ENCODE results near the gene CTSD.

Gene CTSD

DNA sequence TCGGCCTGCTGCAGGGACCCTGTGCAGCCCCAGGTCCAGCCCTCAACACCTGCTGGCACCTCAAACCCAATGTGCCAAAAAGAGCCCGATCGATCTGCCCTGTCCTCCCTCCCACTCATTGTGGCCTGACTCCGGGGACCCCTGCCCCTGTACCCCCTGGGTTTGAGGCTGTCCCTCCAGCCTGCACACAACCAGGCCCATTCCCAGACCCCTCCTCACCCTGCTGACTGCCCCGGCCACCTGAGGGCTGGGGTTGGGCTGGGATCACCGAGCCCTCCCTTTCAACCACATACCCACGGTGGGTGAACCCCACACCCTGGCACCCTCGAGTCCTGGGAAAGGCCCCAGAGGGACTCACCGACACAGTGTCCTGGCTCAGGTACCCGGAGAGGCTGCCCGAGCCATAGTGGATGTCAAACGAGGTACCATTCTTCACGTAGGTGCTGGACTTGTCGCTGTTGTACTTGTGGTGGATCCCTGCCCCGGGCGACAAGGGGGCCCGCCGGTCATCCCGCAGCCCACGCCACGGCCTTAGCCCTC is 5.0 kb downstream of the CTSD start:
- Histone ChIP-seq H3K79me1 (ENCODE audit: low read length) (peaks cover 6% of the 10 kb centered on the region), H3K36me3 (ENCODE audit: control insufficient read depth in 1 of 2, insufficient read depth in 2 of 2, low read length in 2 of 2) (peaks cover 49 to 64% of the 10 kb centered on the region in 2 experiments), H3K9ac (ENCODE audit: low read length) (no peak overlapping the region), H3K27me3 (ENCODE audit: insufficient read depth, low read length) (no peaks in the 10 kb centered on the region), H2AFZ (ENCODE audit: insufficient read depth, low read length, poor library complexity) (no peak overlapping the region), H3K27ac (ENCODE audit: low read depth, low read length) (no peak overlapping the region), H3K9me3 (ENCODE audit: insufficient read depth, low read depth, low read length) (peaks cover 2% of the 10 kb centered on the region), H3K4ac (ENCODE audit: low read depth, low read length) (no peak overlapping the region), H3K4me3 (ENCODE audit: low read depth, low read length) (no peak overlapping the region), H2BK5ac (ENCODE audit: low read depth, low read length, poor library complexity) (no peak overlapping the region), H3K18ac (ENCODE audit: low read length) (no peak overlapping the region), H4K12ac (ENCODE audit: low read depth, low read length) (no peak overlapping the region), H4K91ac (ENCODE audit: low read depth, low read length) (no peak overlapping the region), H2AK5ac (ENCODE audit: low read length) (no peak overlapping the region), H2BK12ac (ENCODE audit: low read length) (no peak overlapping the region), H3K23ac (ENCODE audit: low read length) (no peak overlapping the region), H3K4me1 (ENCODE audit: control insufficient read depth in 1 of 2, insufficient read depth in 2 of 2, low read length in 2 of 2) (peaks cover 18 to 20% of the 10 kb centered on the region in 2 experiments), H4K8ac (ENCODE audit: low read depth, low read length) (no peak overlapping the region), H3K4me2 (ENCODE audit: low read length) (no peak overlapping the region), H2BK120ac (ENCODE audit: insufficient read depth, low read length, poor library complexity) (no peak overlapping the region), H3K79me2 (ENCODE audit: control insufficient read depth, insufficient read depth, low read length, poor library complexity) (peaks cover 4% of the 10 kb centered on the region), H3K14ac (ENCODE audit: low read length) (no peak overlapping the region)
- no CpG with 5 or more reads among the region's 21 CpGs for WGBS (ENCODE audit: extremely low coverage, insufficient coverage, insufficient read length)
- DNase-seq = no peak

DNA sequence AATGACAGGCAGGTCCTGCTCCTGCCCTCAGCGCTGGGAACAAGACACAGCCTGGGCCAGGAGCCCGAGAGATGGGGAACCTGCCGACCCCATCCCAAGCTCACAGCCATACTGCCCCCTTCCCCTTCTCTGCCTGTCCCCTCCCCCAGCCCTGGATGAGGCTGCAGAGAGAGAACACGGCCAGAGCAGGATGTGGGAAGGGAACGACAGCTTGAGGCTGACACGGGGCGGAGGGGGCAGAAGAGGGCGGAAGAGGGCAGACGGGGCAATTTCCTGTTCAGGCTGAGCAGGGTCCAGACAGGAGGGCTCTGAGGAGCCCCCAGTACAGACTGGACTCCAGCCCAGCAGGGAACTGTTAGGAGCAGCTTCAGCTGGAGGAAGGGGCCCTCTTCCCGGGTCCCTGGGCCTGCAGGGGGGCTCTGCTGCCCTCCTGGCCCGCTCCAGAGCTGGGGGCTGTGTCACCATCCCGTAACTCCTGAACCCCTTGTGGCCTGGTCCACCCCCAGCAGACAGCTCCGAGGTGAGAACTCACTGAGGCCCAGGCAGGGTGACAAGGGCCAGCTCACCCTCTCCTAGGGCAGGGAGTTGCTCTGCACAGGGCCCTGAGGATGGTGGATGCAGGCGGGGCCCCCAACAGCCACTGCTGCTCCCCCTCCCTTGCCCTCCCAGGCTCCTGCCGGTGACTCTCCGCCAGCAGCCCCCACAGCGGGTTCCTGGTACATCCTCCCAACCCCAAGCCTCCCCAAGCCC is 5.7 kb downstream of the CTSD start:
- Histone ChIP-seq H3K18ac (ENCODE audit: low read length) (no peak overlapping the region), H4K12ac (ENCODE audit: low read depth, low read length) (no peak overlapping the region), H3K9ac (ENCODE audit: low read length) (no peak overlapping the region), H3K27ac (ENCODE audit: low read depth, low read length) (no peak overlapping the region), H3K14ac (ENCODE audit: low read length) (no peak overlapping the region), H3K4ac (ENCODE audit: low read depth, low read length) (no peak overlapping the region), H2BK12ac (ENCODE audit: low read length) (no peak overlapping the region), H4K8ac (ENCODE audit: low read depth, low read length) (no peak overlapping the region), H3K36me3 (ENCODE audit: control insufficient read depth in 1 of 2, insufficient read depth in 2 of 2, low read length in 2 of 2) (peaks cover 55 to 70% of the 10 kb centered on the region in 2 experiments), H3K79me2 (ENCODE audit: control insufficient read depth, insufficient read depth, low read length, poor library complexity) (no peaks in the 10 kb centered on the region), H3K4me2 (ENCODE audit: low read length) (no peak overlapping the region), H3K27me3 (ENCODE audit: insufficient read depth, low read length) (no peaks in the 10 kb centered on the region), H3K9me3 (ENCODE audit: insufficient read depth, low read depth, low read length) (peaks cover 2% of the 10 kb centered on the region), H3K79me1 (ENCODE audit: low read length) (peaks cover 2% of the 10 kb centered on the region), H3K4me1 (ENCODE audit: control insufficient read depth in 1 of 2, insufficient read depth in 2 of 2, low read length in 2 of 2) (peaks cover 17 to 18% of the 10 kb centered on the region in 2 experiments), H4K91ac (ENCODE audit: low read depth, low read length) (no peak overlapping the region), H2BK120ac (ENCODE audit: insufficient read depth, low read length, poor library complexity) (no peak overlapping the region), H3K4me3 (ENCODE audit: low read depth, low read length) (no peak overlapping the region), H2AFZ (ENCODE audit: insufficient read depth, low read length, poor library complexity) (no peak overlapping the region), H2BK5ac (ENCODE audit: low read depth, low read length, poor library complexity) (no peak overlapping the region), H2AK5ac (ENCODE audit: low read length) (no peak overlapping the region), H3K23ac (ENCODE audit: low read length) (no peak overlapping the region)
- no CpG with 5 or more reads among the region's 17 CpGs for WGBS (ENCODE audit: extremely low coverage, insufficient coverage, insufficient read length)
- DNase-seq = no peak

DNA sequence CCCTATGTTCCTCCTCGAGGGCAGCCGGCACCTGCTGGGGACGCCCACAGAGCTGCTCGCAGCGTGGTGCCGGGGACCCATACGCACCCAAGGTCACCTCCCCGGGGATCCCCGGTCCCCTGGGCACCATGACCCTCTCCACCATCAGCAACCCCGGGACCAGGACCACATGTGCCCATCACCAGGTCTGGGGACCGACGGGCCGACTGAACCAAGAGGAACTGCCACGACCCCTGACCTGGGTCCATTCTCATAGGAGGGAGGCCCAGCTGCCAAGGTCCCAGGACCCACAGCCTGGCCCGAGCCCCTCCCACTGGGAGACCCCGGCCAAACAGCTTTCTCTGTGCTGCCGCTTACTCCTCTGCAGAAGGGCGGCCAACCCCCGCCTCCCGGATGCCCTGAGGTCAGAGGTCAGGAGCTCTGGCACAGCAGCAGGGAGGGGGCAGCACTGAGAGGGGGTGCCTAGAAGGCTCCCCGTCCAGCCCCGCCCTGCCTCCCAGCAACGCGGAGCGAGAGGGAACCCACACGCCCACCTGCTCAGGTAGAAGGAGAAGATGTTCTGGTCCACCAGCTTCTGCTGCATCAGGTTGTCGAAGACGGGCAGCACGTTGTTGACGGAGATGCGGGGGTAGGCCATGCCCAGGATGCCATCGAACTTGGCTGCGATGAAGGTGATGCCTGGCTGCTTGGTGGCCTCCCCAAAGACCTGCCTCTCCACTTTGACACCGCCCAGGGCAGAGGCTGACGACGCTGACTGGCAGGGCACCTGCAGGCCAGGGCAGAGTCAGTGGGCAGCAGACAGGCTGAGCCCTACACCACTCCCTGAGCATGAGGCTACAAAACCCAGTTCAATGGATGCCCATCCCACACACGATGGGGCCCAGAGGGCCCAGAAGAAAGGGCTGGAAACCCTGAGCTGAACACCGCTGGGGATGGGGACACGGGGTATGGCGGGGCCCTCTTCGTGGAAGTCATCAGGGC is 6.6 kb downstream of the CTSD start:
- peaks cover 2% of the 10 kb centered on the region for H3K9me3 ChIP-seq (ENCODE audit: insufficient read depth, low read depth, low read length)
- no peaks in the 10 kb centered on the region for H3K27me3 ChIP-seq (ENCODE audit: insufficient read depth, low read length)
- no peak overlapping the region for H2AK5ac ChIP-seq (ENCODE audit: low read length)
- H2BK5ac ChIP-seq (ENCODE audit: low read depth, low read length, poor library complexity) = no peak overlapping the region
- H2BK120ac ChIP-seq (ENCODE audit: insufficient read depth, low read length, poor library complexity) = no peak overlapping the region
- WGBS (ENCODE audit: extremely low coverage, insufficient coverage, insufficient read length) = no CpG with 5 or more reads among the region's 41 CpGs
- no peaks in the 10 kb centered on the region for H3K79me1 ChIP-seq (ENCODE audit: low read length)
- H3K23ac ChIP-seq (ENCODE audit: low read length) = no peak overlapping the region
- no peak overlapping the region for H2BK12ac ChIP-seq (ENCODE audit: low read length)
- H3K4me3 ChIP-seq (ENCODE audit: low read depth, low read length) = no peak overlapping the region
- H3K36me3 ChIP-seq (ENCODE audit: control insufficient read depth in 1 of 2, insufficient read depth in 2 of 2, low read length in 2 of 2) = peaks cover 59 to 73% of the 10 kb centered on the region in 2 experiments
- H4K91ac ChIP-seq (ENCODE audit: low read depth, low read length) = no peak overlapping the region
- H4K8ac ChIP-seq (ENCODE audit: low read depth, low read length) = no peak overlapping the region
- H3K18ac ChIP-seq (ENCODE audit: low read length) = no peak overlapping the region
- H3K79me2 ChIP-seq (ENCODE audit: control insufficient read depth, insufficient read depth, low read length, poor library complexity) = no peaks in the 10 kb centered on the region
- H3K14ac ChIP-seq (ENCODE audit: low read length) = no peak overlapping the region
- no peak overlapping the region for H3K4ac ChIP-seq (ENCODE audit: low read depth, low read length)
- no peak overlapping the region for H3K27ac ChIP-seq (ENCODE audit: low read depth, low read length)
- no peak overlapping the region for H4K12ac ChIP-seq (ENCODE audit: low read depth, low read length)
- DNase-seq = no peak
- H3K4me2 ChIP-seq (ENCODE audit: low read length) = no peak overlapping the region
- peaks cover 10% of the 10 kb centered on the region in 2 experiments for H3K4me1 ChIP-seq (ENCODE audit: control insufficient read depth in 1 of 2, insufficient read depth in 2 of 2, low read length in 2 of 2)
- no peak overlapping the region for H3K9ac ChIP-seq (ENCODE audit: low read length)
- H2AFZ ChIP-seq (ENCODE audit: insufficient read depth, low read length, poor library complexity) = no peak overlapping the region

DNA sequence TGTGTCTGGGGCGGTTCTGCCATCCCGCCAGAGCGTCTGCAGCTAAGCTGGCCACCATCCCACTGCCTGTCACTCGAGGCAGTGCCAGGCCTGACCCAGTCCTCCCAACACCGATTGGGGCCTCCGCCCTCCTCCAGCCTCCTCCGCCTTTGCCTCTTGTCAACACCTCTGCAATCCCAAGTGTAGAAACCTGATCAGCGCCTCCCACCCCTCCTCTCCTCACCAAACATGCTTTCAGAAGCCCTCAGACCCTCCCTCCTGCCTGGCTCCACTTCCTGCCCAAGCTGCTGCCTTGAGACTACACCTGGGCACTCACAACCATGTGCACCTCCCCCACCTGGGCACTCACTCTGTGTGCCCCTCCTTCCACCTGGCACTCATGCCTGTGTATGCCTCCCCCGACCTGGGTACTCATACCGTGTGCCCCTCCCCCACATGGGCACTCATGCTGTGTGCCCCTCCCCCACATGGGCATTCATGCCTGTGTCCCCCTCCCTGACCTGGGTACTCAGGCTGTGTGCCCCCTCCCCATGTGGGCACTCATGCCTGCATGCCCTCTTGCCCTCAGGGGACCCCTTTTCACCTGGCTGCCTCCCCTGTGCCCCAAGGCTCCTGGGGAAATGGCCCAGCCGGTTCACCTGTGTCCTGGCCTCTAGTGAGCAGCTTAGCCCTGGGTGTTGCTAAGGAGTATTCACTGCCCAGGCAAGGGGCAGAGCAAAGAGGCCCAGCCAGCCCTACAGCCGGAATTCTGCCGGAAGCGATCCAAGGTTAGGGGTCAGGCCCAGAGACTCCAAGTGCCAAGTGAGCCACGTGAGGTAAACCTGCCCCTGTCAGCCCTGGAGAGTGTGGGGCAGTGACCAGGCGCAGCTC is 7.8 kb downstream of the CTSD start:
- no peak overlapping the region for H4K91ac ChIP-seq (ENCODE audit: low read depth, low read length)
- no peak overlapping the region for H3K14ac ChIP-seq (ENCODE audit: low read length)
- no peak overlapping the region for H2AK5ac ChIP-seq (ENCODE audit: low read length)
- H3K9ac ChIP-seq (ENCODE audit: low read length) = no peak overlapping the region
- no peak overlapping the region for H2BK5ac ChIP-seq (ENCODE audit: low read depth, low read length, poor library complexity)
- peaks cover 53 to 71% of the 10 kb centered on the region in 2 experiments for H3K36me3 ChIP-seq (ENCODE audit: control insufficient read depth in 1 of 2, insufficient read depth in 2 of 2, low read length in 2 of 2)
- H3K4ac ChIP-seq (ENCODE audit: low read depth, low read length) = no peak overlapping the region
- no peaks in the 10 kb centered on the region for H3K79me2 ChIP-seq (ENCODE audit: control insufficient read depth, insufficient read depth, low read length, poor library complexity)
- no peak overlapping the region for H2BK120ac ChIP-seq (ENCODE audit: insufficient read depth, low read length, poor library complexity)
- no peak overlapping the region for H3K4me3 ChIP-seq (ENCODE audit: low read depth, low read length)
- H3K9me3 ChIP-seq (ENCODE audit: insufficient read depth, low read depth, low read length) = peaks cover 4% of the 10 kb centered on the region
- H3K18ac ChIP-seq (ENCODE audit: low read length) = no peak overlapping the region
- no peak overlapping the region for H4K8ac ChIP-seq (ENCODE audit: low read depth, low read length)
- H3K4me1 ChIP-seq (ENCODE audit: control insufficient read depth in 1 of 2, insufficient read depth in 2 of 2, low read length in 2 of 2) = peaks cover 6% of the 10 kb centered on the region in 2 experiments
- no peak overlapping the region for H3K4me2 ChIP-seq (ENCODE audit: low read length)
- DNase-seq = no peak
- no peak overlapping the region for H4K12ac ChIP-seq (ENCODE audit: low read depth, low read length)
- H2AFZ ChIP-seq (ENCODE audit: insufficient read depth, low read length, poor library complexity) = no peak overlapping the region
- H3K79me1 ChIP-seq (ENCODE audit: low read length) = no peaks in the 10 kb centered on the region
- H3K23ac ChIP-seq (ENCODE audit: low read length) = no peak overlapping the region
- H2BK12ac ChIP-seq (ENCODE audit: low read length) = no peak overlapping the region
- H3K27ac ChIP-seq (ENCODE audit: low read depth, low read length) = no peak overlapping the region
- H3K27me3 ChIP-seq (ENCODE audit: insufficient read depth, low read length) = no peaks in the 10 kb centered on the region
- WGBS (ENCODE audit: extremely low coverage, insufficient coverage, insufficient read length) = no CpG with 5 or more reads among the region's 16 CpGs
